ENCODE data around the gene ERG.
A peak's percentile ranks its signal among the peaks of the same experiment; 100 is the strongest.

Gene ERG

DNA sequence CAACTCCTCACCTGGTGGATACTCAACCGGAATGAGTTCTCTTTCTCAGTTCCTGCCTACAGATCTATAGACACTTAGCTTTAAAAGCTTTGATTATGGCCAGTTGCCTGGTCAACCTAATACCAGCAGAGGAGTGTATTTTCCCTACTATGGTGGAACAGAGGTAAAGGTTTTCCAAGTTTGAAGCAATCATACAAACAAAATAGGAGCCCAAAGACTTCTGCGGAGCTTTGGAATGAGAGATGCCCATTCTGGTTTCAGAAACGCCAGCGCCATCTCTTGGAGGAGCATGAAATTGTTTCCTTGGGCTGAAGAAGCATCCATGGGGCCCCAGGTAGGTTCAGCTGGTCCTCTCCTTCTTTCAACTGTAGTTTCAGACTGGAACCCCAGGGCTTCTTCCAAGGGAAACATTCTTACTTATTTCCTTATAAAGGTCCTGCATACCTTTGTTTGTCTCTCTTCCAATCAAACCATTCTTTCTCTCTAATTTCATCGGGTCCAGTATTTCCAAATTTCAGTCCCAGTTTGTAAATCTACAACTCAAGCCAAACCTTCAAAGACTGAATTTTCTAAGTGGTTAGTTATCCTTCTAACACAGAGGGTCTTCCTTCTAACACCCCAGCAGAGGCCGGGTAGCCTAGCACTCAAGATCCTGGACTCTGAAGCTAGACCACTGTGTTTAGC lies 145.6 kb downstream of the ERG start:
- Histone ChIP-seq H3K27ac (ENCODE audit: low read depth, low read length) (peak overlapping the region; percentile 89), H3K36me3 (ENCODE audit: insufficient read depth, low read length) (no peaks in the 10 kb centered on the region), H3K4me1 (ENCODE audit: control insufficient read depth, insufficient read depth, low read length, unreplicated experiment) (peaks cover 21% of the 10 kb centered on the region), H3K4me3 (ENCODE audit: low read depth, low read length) (0 out of 2 replicates have a peak overlapping the region, but pooled peaks have one; percentile 23), H3K27me3 (ENCODE audit: insufficient read depth, low read length) (no peaks in the 10 kb centered on the region), H3K79me2 (ENCODE audit: control insufficient read depth, insufficient read depth, low read length, unreplicated experiment) (no peaks in the 10 kb centered on the region), H2AFZ (ENCODE audit: low read length, unreplicated experiment) (peak overlapping the region; percentile 26)

DNA sequence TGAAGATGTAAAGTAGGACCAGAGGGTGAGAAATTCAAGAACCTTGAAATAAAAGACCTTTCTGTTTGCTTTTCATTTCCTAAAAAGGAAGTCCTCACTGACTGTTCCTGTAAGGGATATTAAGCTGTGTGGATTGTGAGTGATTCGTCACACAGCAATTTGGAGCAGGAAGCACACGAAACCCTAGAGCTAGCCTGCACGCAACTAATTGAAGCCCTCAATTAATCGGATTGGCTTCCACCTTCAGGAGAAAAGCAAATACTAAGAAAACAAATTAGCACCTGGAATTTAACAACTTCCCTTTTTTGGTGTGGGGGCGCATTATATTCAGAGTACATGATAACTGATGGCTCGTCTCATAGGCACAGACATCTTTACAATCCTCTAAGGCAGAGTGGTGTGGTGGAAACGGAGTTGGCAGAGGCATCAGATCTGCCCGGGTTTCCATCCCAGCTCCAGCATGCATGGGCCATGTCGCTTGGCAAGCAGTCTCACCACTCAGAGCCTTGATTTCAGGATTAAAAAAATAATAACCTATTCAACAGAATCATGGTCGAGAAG lies 146.2 kb downstream of the ERG start:
- H3K27ac ChIP-seq (ENCODE audit: low read depth, low read length), result peak overlapping the region; percentile 89
- peaks cover 21% of the 10 kb centered on the region for H3K4me1 ChIP-seq (ENCODE audit: control insufficient read depth, insufficient read depth, low read length, unreplicated experiment)
- no peaks in the 10 kb centered on the region for H3K36me3 ChIP-seq (ENCODE audit: insufficient read depth, low read length)
- peak overlapping the region; percentile 26 for H2AFZ ChIP-seq (ENCODE audit: low read length, unreplicated experiment)
- no peaks in the 10 kb centered on the region for H3K79me2 ChIP-seq (ENCODE audit: control insufficient read depth, insufficient read depth, low read length, unreplicated experiment)
- 0 out of 2 replicates have a peak overlapping the region, but pooled peaks have one; percentile 23 for H3K4me3 ChIP-seq (ENCODE audit: low read depth, low read length)
- H3K27me3 ChIP-seq (ENCODE audit: insufficient read depth, low read length), result no peaks in the 10 kb centered on the region

DNA sequence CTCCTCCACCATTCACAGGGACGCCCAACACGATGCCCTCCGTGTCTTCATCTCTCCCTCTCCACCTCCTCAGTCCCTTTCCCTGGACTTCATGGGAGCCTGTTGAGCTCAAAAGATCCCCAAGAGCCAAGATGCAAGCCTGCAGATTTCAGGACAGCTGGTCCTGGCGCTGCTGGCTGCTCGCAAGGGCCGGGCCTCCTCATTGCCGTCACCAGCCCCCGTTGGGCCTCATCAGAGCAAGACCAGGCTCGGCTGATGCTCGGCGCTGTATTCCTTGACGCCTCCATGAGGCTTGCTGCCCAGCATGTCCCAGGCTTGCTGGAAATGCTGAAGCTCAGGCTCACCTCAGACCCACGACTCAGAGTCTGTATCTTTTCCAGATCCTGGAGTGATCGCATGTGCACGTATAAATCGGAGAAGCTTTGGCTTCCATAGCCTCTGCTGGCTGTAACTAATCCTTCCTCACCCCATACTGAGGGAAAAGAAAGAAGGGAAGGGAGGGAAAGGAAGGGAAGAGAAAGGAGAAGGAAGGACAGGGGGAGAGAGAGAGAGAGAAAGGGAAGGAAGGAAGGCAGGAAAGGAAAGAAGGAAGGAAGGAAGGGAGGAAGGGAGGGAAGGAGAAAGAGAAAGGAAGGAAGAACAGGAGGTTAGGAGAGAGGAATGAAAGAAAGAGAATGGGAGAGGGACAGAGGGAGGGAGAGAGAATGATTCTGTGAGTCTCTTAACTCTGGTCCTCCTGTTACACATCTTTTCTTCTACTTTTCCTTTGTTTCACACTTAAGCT lies 146.9 kb downstream of the ERG start:
- H3K4me3 ChIP-seq (ENCODE audit: low read depth, low read length), result 0 out of 2 replicates have a peak overlapping the region, but pooled peaks have one; percentile 23
- H3K4me1 ChIP-seq (ENCODE audit: control insufficient read depth, insufficient read depth, low read length, unreplicated experiment), result peaks cover 21% of the 10 kb centered on the region
- H3K79me2 ChIP-seq (ENCODE audit: control insufficient read depth, insufficient read depth, low read length, unreplicated experiment), result no peaks in the 10 kb centered on the region
- H2AFZ ChIP-seq (ENCODE audit: low read length, unreplicated experiment), result peak overlapping the region; percentile 26
- peak overlapping the region; percentile 89 for H3K27ac ChIP-seq (ENCODE audit: low read depth, low read length)
- no peaks in the 10 kb centered on the region for H3K27me3 ChIP-seq (ENCODE audit: insufficient read depth, low read length)
- H3K36me3 ChIP-seq (ENCODE audit: insufficient read depth, low read length), result no peaks in the 10 kb centered on the region

DNA sequence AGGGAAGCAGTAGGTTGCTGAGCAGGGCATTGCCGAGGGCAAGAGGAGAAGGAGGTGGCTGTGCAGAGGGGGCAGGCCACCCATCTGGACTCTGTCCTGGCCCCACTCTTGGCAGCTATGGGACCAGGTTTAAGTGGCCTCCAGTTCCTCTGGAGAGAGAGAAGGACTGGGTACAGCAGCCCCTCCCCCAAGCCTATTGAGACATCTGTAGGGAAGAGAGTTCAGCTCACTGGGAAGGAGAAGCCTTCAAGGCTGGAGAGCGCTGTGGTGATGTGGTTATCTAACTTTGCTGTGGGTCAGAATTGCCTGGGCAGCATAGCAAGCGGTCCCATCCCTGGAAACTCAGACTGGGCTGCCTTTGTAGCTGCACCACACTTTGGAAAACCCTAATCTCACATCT lies 147.6 kb downstream of the ERG start:
- Histone ChIP-seq H3K4me3 (ENCODE audit: low read depth, low read length) (no peak overlapping the region), H3K27me3 (ENCODE audit: insufficient read depth, low read length) (no peaks in the 10 kb centered on the region), H2AFZ (ENCODE audit: low read length, unreplicated experiment) (no peak overlapping the region), H3K27ac (ENCODE audit: low read depth, low read length) (peak overlapping the region; percentile 89), H3K4me1 (ENCODE audit: control insufficient read depth, insufficient read depth, low read length, unreplicated experiment) (peaks cover 21% of the 10 kb centered on the region), H3K36me3 (ENCODE audit: insufficient read depth, low read length) (no peaks in the 10 kb centered on the region), H3K79me2 (ENCODE audit: control insufficient read depth, insufficient read depth, low read length, unreplicated experiment) (no peaks in the 10 kb centered on the region)

DNA sequence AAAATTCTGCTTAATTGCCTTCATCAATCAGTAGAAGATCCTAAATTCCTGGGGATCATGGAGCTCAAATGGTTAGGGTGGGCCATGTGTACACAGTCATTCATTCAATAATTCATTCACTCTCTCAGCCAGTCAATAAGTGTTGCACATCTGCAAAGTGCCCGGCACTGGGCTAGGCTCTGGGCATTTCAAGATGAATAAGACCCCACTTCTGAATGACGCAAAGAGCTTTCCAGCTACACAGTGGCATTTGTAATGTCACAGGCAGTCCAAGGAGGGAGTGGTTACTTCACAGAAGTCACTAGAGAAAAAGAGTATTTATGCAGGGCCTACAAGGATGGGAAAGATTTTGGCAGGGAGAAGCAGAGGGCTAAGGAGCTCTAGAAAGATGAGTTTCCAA lies 148.3 kb downstream of the ERG start:
- H3K4me1 ChIP-seq (ENCODE audit: control insufficient read depth, insufficient read depth, low read length, unreplicated experiment), result peaks cover 21% of the 10 kb centered on the region
- H3K4me3 ChIP-seq (ENCODE audit: low read depth, low read length), result no peak overlapping the region
- H3K79me2 ChIP-seq (ENCODE audit: control insufficient read depth, insufficient read depth, low read length, unreplicated experiment), result no peaks in the 10 kb centered on the region
- 0 out of 2 replicates have a peak overlapping the region, but pooled peaks have one; percentile 12 for H3K27ac ChIP-seq (ENCODE audit: low read depth, low read length)
- no peak overlapping the region for H2AFZ ChIP-seq (ENCODE audit: low read length, unreplicated experiment)
- no peaks in the 10 kb centered on the region for H3K36me3 ChIP-seq (ENCODE audit: insufficient read depth, low read length)
- H3K27me3 ChIP-seq (ENCODE audit: insufficient read depth, low read length), result no peaks in the 10 kb centered on the region

DNA sequence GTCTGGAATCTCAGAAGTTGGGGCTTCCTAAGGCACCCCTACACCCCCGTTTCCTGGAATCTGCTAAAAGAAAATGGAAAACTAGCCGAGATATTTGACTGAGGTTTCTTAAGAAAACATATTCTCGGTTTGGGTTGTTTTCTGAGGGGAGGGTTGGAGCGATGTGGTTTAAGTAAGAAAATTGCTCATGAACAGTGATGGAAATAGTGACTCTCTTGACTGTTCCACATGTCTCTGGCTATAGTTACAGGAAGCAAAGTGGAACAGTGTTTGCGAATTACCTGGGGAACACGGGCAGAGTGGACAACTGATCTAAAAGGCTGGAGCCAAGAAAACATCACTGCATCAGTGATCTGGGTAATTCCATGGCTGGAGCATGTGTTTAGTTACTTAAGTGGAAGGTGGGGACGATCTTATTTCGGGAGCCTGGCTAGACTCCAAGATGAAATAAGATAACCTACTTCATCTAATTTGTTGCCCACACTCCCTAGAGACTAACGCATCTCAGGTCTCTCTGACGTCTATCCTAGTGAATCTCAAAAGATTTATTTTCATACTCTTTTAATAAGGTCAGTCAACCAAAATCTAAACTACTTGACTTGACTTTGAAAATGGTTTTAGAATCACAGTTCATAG lies 149.0 kb downstream of the ERG start:
- Histone ChIP-seq H3K27me3 (ENCODE audit: insufficient read depth, low read length) (no peaks in the 10 kb centered on the region), H3K4me3 (ENCODE audit: low read depth, low read length) (no peak overlapping the region), H3K79me2 (ENCODE audit: control insufficient read depth, insufficient read depth, low read length, unreplicated experiment) (no peaks in the 10 kb centered on the region), H3K27ac (ENCODE audit: low read depth, low read length) (0 out of 2 replicates have a peak overlapping the region, but pooled peaks have one; percentile 28), H3K4me1 (ENCODE audit: control insufficient read depth, insufficient read depth, low read length, unreplicated experiment) (peaks cover 21% of the 10 kb centered on the region), H3K36me3 (ENCODE audit: insufficient read depth, low read length) (no peaks in the 10 kb centered on the region), H2AFZ (ENCODE audit: low read length, unreplicated experiment) (no peak overlapping the region)

DNA sequence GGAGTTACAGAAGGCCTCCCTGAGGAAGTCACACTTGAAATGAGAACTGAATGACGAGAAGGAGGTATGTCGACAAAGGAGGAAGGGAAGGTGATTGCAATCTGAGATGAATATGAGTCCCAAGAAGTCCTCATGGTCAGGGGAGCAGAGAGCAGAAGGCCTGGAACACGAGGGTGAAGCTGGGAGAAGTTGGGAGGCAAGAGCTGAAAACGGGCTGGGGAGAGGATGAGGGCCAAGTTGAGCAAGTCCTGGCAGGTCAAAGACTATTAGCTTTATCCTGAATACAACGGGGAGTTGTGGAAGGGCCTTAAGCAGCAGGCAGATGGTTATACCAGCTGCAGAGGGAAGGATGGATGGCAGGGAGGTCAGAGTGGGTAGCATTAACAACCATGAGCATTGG lies 152.0 kb downstream of the ERG start:
- H3K79me2 ChIP-seq (ENCODE audit: control insufficient read depth, insufficient read depth, low read length, unreplicated experiment), result no peaks in the 10 kb centered on the region
- no peak overlapping the region for H3K27ac ChIP-seq (ENCODE audit: low read depth, low read length)
- H3K27me3 ChIP-seq (ENCODE audit: insufficient read depth, low read length), result no peaks in the 10 kb centered on the region
- H3K36me3 ChIP-seq (ENCODE audit: insufficient read depth, low read length), result no peaks in the 10 kb centered on the region
- H3K4me1 ChIP-seq (ENCODE audit: control insufficient read depth, insufficient read depth, low read length, unreplicated experiment), result peaks cover 28% of the 10 kb centered on the region
- H3K4me3 ChIP-seq (ENCODE audit: low read depth, low read length), result no peak overlapping the region
- no peak overlapping the region for H2AFZ ChIP-seq (ENCODE audit: low read length, unreplicated experiment)

DNA sequence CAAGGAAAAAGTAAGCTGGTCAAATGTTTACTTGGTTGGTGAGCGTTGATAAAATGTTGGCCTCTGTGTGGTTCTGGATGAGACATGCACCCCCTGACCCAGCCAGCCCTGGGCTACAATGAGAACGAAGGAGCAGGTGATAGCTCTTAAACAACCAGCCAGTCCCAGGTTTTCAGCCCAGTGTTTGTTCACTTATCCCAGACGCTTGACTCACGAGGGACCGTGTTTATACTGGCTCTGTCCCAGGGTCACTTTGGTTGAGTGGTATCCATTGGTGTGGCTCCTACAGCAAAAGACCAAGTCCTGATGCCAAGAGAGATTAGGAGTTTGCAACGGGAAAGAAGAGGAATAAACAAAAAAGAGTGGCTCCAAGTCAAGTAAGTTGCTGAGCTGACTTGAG lies 154.6 kb downstream of the ERG start:
- Histone ChIP-seq H3K79me2 (ENCODE audit: control insufficient read depth, insufficient read depth, low read length, unreplicated experiment) (no peaks in the 10 kb centered on the region), H2AFZ (ENCODE audit: low read length, unreplicated experiment) (peak overlapping the region; percentile 10), H3K4me1 (ENCODE audit: control insufficient read depth, insufficient read depth, low read length, unreplicated experiment) (peaks cover 27% of the 10 kb centered on the region), H3K27me3 (ENCODE audit: insufficient read depth, low read length) (no peaks in the 10 kb centered on the region), H3K4me3 (ENCODE audit: low read depth, low read length) (no peak overlapping the region), H3K36me3 (ENCODE audit: insufficient read depth, low read length) (no peaks in the 10 kb centered on the region), H3K27ac (ENCODE audit: low read depth, low read length) (peak overlapping the region; percentile 56)

DNA sequence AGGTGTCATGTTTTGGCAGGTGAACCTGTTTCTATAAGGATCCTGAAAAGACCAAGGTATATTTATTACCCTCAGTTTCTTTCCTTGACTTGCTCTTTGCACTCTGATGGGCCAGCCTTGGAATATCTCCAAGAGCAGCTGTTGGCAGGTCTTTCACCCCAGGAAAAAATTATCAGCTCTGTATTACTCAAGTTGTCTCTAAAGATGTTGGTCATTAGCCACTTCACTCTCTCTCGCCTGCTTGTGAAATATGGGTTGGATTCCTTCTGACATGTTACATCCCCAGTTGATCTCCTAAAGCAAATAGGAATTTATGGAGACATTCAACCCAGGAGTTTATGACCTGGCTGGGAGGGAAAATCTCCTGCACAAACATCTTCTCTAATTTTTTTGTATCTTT lies 155.5 kb downstream of the ERG start:
- H3K4me1 ChIP-seq (ENCODE audit: control insufficient read depth, insufficient read depth, low read length, unreplicated experiment), result peaks cover 27% of the 10 kb centered on the region
- peak overlapping the region; percentile 56 for H3K27ac ChIP-seq (ENCODE audit: low read depth, low read length)
- H3K79me2 ChIP-seq (ENCODE audit: control insufficient read depth, insufficient read depth, low read length, unreplicated experiment), result no peaks in the 10 kb centered on the region
- H3K36me3 ChIP-seq (ENCODE audit: insufficient read depth, low read length), result no peaks in the 10 kb centered on the region
- H2AFZ ChIP-seq (ENCODE audit: low read length, unreplicated experiment), result no peak overlapping the region
- H3K27me3 ChIP-seq (ENCODE audit: insufficient read depth, low read length), result no peaks in the 10 kb centered on the region
- H3K4me3 ChIP-seq (ENCODE audit: low read depth, low read length), result no peak overlapping the region

DNA sequence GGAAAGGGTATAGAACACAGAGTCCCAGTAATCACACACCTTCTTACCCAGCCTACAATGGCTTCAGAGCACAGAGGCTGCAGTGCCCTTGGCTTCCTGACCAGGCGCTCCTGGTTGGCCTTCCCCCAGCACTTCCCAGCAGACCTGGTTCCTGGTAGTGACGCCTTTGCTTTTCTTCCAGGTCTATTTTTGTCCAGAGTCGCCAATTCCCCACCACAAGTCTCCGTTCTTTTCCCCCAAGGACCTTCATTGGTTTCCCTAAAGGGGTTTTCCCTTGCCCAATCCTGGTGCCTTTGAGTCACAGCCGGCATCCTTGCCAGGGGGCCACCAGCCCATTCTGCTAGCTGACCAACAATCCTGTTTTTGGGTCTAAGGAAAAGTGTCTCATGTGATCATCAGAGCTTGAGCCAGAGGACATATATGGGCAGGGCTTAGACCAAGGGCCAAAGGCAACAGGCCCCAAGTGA lies 156.7 kb downstream of the ERG start:
- Histone ChIP-seq H2AFZ (ENCODE audit: low read length, unreplicated experiment) (no peak overlapping the region), H3K36me3 (ENCODE audit: insufficient read depth, low read length) (no peaks in the 10 kb centered on the region), H3K27me3 (ENCODE audit: insufficient read depth, low read length) (no peaks in the 10 kb centered on the region), H3K27ac (ENCODE audit: low read depth, low read length) (peak overlapping the region; percentile 34), H3K4me3 (ENCODE audit: low read depth, low read length) (no peak overlapping the region), H3K79me2 (ENCODE audit: control insufficient read depth, insufficient read depth, low read length, unreplicated experiment) (no peaks in the 10 kb centered on the region), H3K4me1 (ENCODE audit: control insufficient read depth, insufficient read depth, low read length, unreplicated experiment) (peaks cover 27% of the 10 kb centered on the region)

Measured in ACC112 (cell line).